Activated gamma-delta T cell (primary cell): ENCODE data around the gene BLNK.

Experiments used
- DNase-seq: peaks from one replicate; lab custom pipeline; 2025; lab: John Stamatoyannopoulos, UW

Gene BLNK

GRCh38 chr10:96261930-96262329 lies 9.4 kb downstream of the BLNK start:
- no peak for DNase-seq

GRCh38 chr10:96261132-96261531 lies 10.2 kb downstream of the BLNK start:
- no peak for DNase-seq

- DNase-seq = no peak
Measured at GRCh38 chr10:96260014-96260413, 11.4 kb downstream of the BLNK start.

- DNase-seq = no peak
Measured at GRCh38 chr10:96259150-96259549, 12.2 kb downstream of the BLNK start.

GRCh38 chr10:96257944-96258343 lies 13.4 kb downstream of the BLNK start:
- no peak for DNase-seq

GRCh38 chr10:96255549-96256333 lies 15.6 kb downstream of the BLNK start:
- DNase-seq = no peak

GRCh38 chr10:96254976-96255375 lies 16.4 kb downstream of the BLNK start:
- no peak for DNase-seq

GRCh38 chr10:96252730-96253129 lies 18.6 kb downstream of the BLNK start:
- DNase-seq = no peak

GRCh38 chr10:96250349-96250748 lies 21.0 kb downstream of the BLNK start:
- no peak for DNase-seq

- DNase-seq = no peak
Measured at GRCh38 chr10:96249264-96249663, 22.1 kb downstream of the BLNK start.

- DNase-seq = no peak
Measured at GRCh38 chr10:96244354-96244753, 27.0 kb downstream of the BLNK start.

- DNase-seq = no peak
Measured at GRCh38 chr10:96243296-96243695, 28.1 kb downstream of the BLNK start.

GRCh38 chr10:96242822-96243221 lies 28.5 kb downstream of the BLNK start:
- DNase-seq = no peak

- DNase-seq = no peak
Measured at GRCh38 chr10:96238646-96239623, 32.4 kb downstream of the BLNK start.

GRCh38 chr10:96236876-96237275 lies 34.5 kb downstream of the BLNK start:
- no peak for DNase-seq

- no peak for DNase-seq
Measured at GRCh38 chr10:96236090-96236478, 35.3 kb downstream of the BLNK start.

- DNase-seq = no peak
Measured at GRCh38 chr10:96235326-96236089, 35.9 kb downstream of the BLNK start.

GRCh38 chr10:96233959-96234358 lies 37.4 kb downstream of the BLNK start:
- DNase-seq = no peak

- DNase-seq = no peak
Measured at GRCh38 chr10:96230527-96230926, 40.8 kb downstream of the BLNK start.

- peak; percentile 23 for DNase-seq
Measured at GRCh38 chr10:96229568-96230030, 41.8 kb downstream of the BLNK start.

- no peak for DNase-seq
Measured at GRCh38 chr10:96228408-96228994, 42.9 kb downstream of the BLNK start.

GRCh38 chr10:96227206-96227605 lies 44.2 kb downstream of the BLNK start:
- no peak for DNase-seq
